HG02840 (cell line): ENCODE results near the gene OR8I2.
"Not testable (repeated sequence)": the region's sequence is repeated elsewhere in the genome, so short reads cannot be mapped to it uniquely, and the experiment has no call there.

ENCODE experiments used
- ATAC-seq: cut with Tn5 transposase; IDR thresholded peaks from one replicate; pipeline ENCODE4 v1.9.1; 2021; ENCODE audit warnings: mild to moderate bottlenecking, moderate library complexity, moderate number of reproducible peaks; ENCODE audit not compliant: unreplicated experiment, low FRiP score

The OR8I2 gene

GRCh38 chr11:56093008-56093407, at the start of gene OR8I2:
TSS of gene OR8I2 (plus strand) at chr11:56093308. CDS start at chr11:56093308, 0 bp downstream.
- no peak for ATAC-seq

GRCh38 chr11:56045538-56045937, 47.6 kb upstream of the OR8I2 start:
- no peak for ATAC-seq

GRCh38 chr11:56048480-56048879, 44.6 kb upstream of the OR8I2 start:
- ATAC-seq = no peak

DNA sequence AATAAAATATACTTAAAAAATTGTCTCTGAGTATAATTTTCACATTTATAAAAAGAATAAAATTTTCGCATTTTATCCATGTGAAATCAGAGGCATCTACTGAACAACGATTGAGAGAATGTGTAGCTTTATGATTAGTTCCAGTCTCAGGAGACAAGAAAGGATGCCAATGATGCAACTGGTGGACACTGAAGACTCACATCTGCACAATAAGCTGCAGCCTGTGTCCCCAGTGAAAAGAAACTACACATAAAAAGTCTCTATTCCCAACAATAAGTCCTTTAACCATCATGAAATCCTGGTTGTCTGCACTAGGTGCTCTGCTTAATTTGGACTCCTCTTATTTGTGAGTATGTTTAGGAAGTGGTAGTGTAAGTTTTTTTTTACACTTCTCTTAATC, 43.6 kb upstream of the OR8I2 start:
- no peak for ATAC-seq

DNA sequence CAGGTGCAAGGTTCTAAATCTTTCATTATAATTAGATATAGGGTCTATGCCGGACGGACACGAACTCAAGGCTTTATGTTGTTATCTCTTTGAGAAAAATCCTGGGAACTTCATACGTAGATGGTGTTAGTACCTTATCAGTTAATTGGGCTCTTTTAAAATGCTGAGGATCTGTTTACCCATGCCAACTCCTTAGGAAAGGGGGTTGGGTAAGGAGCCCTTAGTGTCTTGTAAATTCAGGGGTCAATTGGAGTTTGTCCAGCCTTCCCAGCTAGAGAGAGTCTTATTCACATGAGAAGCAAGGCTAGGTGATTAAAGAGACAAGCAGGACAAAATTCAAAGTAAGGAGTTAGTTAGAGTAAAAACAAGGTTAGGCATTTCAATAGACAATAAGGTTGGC, 36.7 kb upstream of the OR8I2 start:
- ATAC-seq = not testable (repeated sequence)

DNA sequence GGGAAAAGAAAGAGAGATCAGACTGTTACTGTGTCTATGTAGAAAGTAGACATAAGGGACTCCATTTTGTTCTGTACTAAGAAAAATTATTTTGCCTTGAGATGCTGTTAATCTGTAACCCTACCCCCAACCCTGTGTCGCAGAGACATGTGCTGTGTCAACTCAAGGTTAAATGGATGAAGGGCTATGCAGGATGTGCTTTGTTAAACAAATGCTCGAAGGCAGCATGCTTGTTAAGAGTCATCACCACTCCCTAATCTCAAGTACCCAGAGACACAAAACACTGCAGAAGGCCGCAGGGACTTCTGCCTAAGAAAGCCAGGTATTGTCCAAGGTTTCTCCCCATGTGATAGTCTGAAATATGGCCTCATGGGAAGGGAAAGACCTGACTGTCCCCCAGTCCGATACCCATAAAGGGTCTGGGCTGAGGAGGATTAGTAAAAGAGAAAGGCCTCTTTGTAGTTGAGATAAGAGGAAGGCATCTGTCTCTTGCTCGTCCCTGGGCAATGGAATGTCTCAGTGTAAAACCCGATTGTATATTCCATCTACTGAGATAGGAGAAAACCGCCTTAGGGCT, 35.4 kb upstream of the OR8I2 start:
- not testable (repeated sequence) for ATAC-seq

GRCh38 chr11:56058260-56058780, 34.8 kb upstream of the OR8I2 start:
- ATAC-seq = not testable (repeated sequence)

GRCh38 chr11:56066980-56067379, 26.1 kb upstream of the OR8I2 start:
- ATAC-seq = no peak

- no peak for ATAC-seq
Measured at GRCh38 chr11:56089697-56090096, 3.4 kb upstream of the OR8I2 start.

GRCh38 chr11:56103210-56103737, 10.2 kb downstream of the OR8I2 start, which contains the start of gene OR8H2:
TSS of gene OR8H2 (plus strand) at chr11:56103687. CDS start at chr11:56105043, 1,356 bp downstream.
- no peak for ATAC-seq

DNA sequence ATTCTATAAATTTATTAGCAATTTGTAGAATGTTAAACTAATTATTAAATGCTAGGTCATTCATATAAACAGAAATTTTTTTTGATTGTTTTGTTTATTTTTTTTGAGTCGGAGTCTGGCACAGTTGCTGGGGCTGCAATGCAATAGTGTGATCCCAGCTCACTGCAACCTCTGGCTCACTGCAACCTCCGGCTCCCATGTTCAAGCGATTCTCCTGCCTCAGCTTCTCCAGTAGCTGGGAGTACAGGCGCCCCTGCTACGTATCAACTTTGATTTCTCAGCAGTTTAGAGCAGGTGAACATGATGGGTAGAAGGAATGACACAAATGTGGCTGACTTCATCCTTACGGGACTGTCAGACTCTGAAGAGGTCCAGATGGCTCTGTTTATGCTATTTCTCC, 29.0 kb downstream of the OR8I2 start, which contains the start of gene OR8H3:
Gene OR8H3, plus strand, starts transcription at position 301 of the 400 bp plus-strand sequence. Its CDS starts 0 bp downstream, at position 301.
- no peak for ATAC-seq

GRCh38 chr11:56140151-56140661, 47.1 kb downstream of the OR8I2 start, which contains the start of gene OR8J3:
TSS of gene OR8J3 (minus strand) at chr11:56140201. CDS start at chr11:56137718, 2,483 bp downstream.
- ATAC-seq = no peak

DNA sequence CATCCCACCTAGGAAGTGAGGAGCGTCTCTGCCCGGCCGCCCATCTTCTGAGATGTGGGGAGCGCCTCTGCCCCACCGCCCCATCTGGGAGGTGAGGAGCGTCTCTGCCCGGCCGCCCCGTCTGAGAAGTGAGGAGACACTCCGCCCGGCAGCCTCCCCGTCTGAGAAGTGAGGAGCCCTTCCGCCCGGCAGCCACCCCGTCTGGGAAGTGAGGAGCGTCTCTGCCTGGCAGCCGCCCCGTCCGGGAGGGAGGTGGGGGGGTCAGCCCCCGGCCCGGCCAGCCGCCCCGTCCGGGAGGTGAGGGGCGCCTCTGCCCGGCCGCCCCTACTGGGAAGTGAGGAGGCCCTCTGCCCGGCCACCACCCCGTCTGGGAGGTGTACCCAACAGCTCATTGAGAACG, 50.6 kb downstream of the OR8I2 start:
- not testable (repeated sequence) for ATAC-seq
